Loucy (cell line): ENCODE measurements around the gene LIN28A.
"Not testable (repeated sequence)": the region's sequence is repeated elsewhere in the genome, so short reads cannot be mapped to it uniquely, and the experiment has no call there.

Source experiments
- H2AFZ ChIP-seq: fragments of 200-600 bp; sonication (generic); 2 replicates; pipeline ENCODE4 v1.6.0; 2016; ENCODE audit warnings: antibody characterized with exemption, mild to moderate bottlenecking, low read length, moderate library complexity
- H3F3A ChIP-seq: fragments of 200-600 bp; 2 replicates; pipeline ENCODE4 v1.6.0; 2016; ENCODE audit warnings: antibody characterized with exemption, low read depth, mild to moderate bottlenecking
- H3K27me3 ChIP-seq: fragments of 200-600 bp; sonication (generic); 2 replicates; pipeline ENCODE4 v1.6.1; 2014; ENCODE audit warnings: low read length, mild to moderate bottlenecking; ENCODE audit not compliant: insufficient read depth, poor library complexity, severe bottlenecking
- H3K36me3 ChIP-seq: fragments of 200-600 bp; sonication (generic); 2 replicates; pipeline ENCODE4 v1.6.1; 2016; ENCODE audit warnings: low read length; ENCODE audit not compliant: insufficient read depth
- H3K4me1 ChIP-seq: fragments of 200-600 bp; sonication (generic); 2 replicates; pipeline ENCODE4 v1.5.1; 2014; ENCODE audit warnings: low read length, mild to moderate bottlenecking; ENCODE audit not compliant: insufficient read depth, poor library complexity, severe bottlenecking
- H3K4me2 ChIP-seq: fragments of 200-600 bp; sonication (generic); 2 replicates; pipeline ENCODE4 v1.6.0; 2014; ENCODE audit warnings: antibody characterized with exemption, low read length, low read depth, mild to moderate bottlenecking; ENCODE audit not compliant: poor library complexity, severe bottlenecking
- H3K4me3 ChIP-seq: fragments of 200-600 bp; sonication (generic); 2 replicates; pipeline ENCODE4 v1.5.1; 2014; ENCODE audit warnings: low read length, mild to moderate bottlenecking, mixed read lengths; ENCODE audit not compliant: poor library complexity, severe bottlenecking
- H3K79me2 ChIP-seq: fragments of 200-600 bp; sonication (generic); 2 replicates; pipeline ENCODE4 v1.6.1; 2014; ENCODE audit warnings: low read length; ENCODE audit not compliant: insufficient read depth
- H3K9ac ChIP-seq: fragments of 200-600 bp; sonication (generic); 2 replicates; pipeline ENCODE4 v1.6.0; 2014; ENCODE audit warnings: mild to moderate bottlenecking, low read depth, low read length, moderate library complexity; ENCODE audit not compliant: poor library complexity, severe bottlenecking
- H3K9me2 ChIP-seq: fragments of 200-600 bp; sonication (generic); replicated peaks from 2 replicates; pipeline ENCODE4 v1.6.1; 2016; ENCODE audit warnings: low read depth, low read length, mixed read lengths
- H3K9me3 ChIP-seq: fragments of 200-600 bp; sonication (generic); 2 replicates; pipeline ENCODE4 v1.6.1; 2014; ENCODE audit warnings: mild to moderate bottlenecking, antibody characterized with exemption, low read length, low read depth; ENCODE audit not compliant: insufficient read depth
- H4K20me1 ChIP-seq: fragments of 200-600 bp; sonication (generic); 2 replicates; pipeline ENCODE4 v1.6.0; 2014; ENCODE audit warnings: antibody characterized with exemption, low read length, mild to moderate bottlenecking; ENCODE audit not compliant: insufficient read depth, poor library complexity, severe bottlenecking
- CTCF ChIP-seq: fragments of 200-600 bp; sonication (generic); conservative IDR thresholded peaks from 2 replicates; pipeline ENCODE4 v1.5.1; 2014; ENCODE audit warnings: mild to moderate bottlenecking, antibody characterized with exemption, low read length
- EZH2phosphoT487 ChIP-seq: fragments of 200-600 bp; IDR thresholded peaks from 2 replicates; pipeline ENCODE4 v1.6.1; 2018; ENCODE audit warnings: antibody characterized with exemption, mild to moderate bottlenecking, moderate library complexity, borderline replicate concordance

The LIN28A gene

GRCh38 chr1:26378879-26379251 is 31.8 kb upstream of the LIN28A start:
- H3K9me2 ChIP-seq = no peaks in the 10 kb centered on the region
- H3K9ac ChIP-seq = no peak overlapping the region
- H3K4me1 ChIP-seq = peaks cover 55% of the 10 kb centered on the region
- no peaks in the 10 kb centered on the region for H4K20me1 ChIP-seq
- H2AFZ ChIP-seq = no peak overlapping the region
- H3K4me3 ChIP-seq = peak overlapping the region; percentile 54
- TF ChIP-seq EZH2phosphoT487 (no peak), CTCF (no peak)
- no peaks in the 10 kb centered on the region for H3K79me2 ChIP-seq
- peak overlapping the region; percentile 75 for H3K4me2 ChIP-seq
- no peaks in the 10 kb centered on the region for H3K9me3 ChIP-seq
- no peaks in the 10 kb centered on the region for H3K36me3 ChIP-seq
- no peaks in the 10 kb centered on the region for H3K27me3 ChIP-seq
- peaks cover 9% of the 10 kb centered on the region; the same call in 1 of the 2 replicates for H3F3A ChIP-seq

- Histone ChIP-seq H3K4me1 (peaks cover 37% of the 10 kb centered on the region), H3K4me2 (no peak overlapping the region), H3K9me2 (no peaks in the 10 kb centered on the region), H3K27me3 (no peaks in the 10 kb centered on the region), H2AFZ (no peak overlapping the region), H4K20me1 (no peaks in the 10 kb centered on the region), H3K9ac (no peak overlapping the region), H3K79me2 (no peaks in the 10 kb centered on the region), H3K4me3 (no peak overlapping the region), H3K9me3 (no peaks in the 10 kb centered on the region), H3F3A (peaks cover 6% of the 10 kb centered on the region; the same call in 1 of the 2 replicates), H3K36me3 (no peaks in the 10 kb centered on the region)
- no peak for TF ChIP-seq EZH2phosphoT487
- no peak for TF ChIP-seq CTCF
Measured at GRCh38 chr1:26384076-26384475, 26.5 kb upstream of the LIN28A start.

- Histone ChIP-seq H3K4me1 (peaks cover 41% of the 10 kb centered on the region), H3K4me2 (peak overlapping the region; percentile 50), H3K9ac (peak overlapping the region; percentile 38)
- not testable (repeated sequence) for H2AFZ ChIP-seq, H3F3A ChIP-seq, H3K36me3 ChIP-seq, H3K79me2 ChIP-seq, H3K4me3 ChIP-seq, H3K27me3 ChIP-seq, H4K20me1 ChIP-seq, H3K9me2 ChIP-seq, H3K9me3 ChIP-seq
Measured at GRCh38 chr1:26385063-26385462, 25.6 kb upstream of the LIN28A start.

GRCh38 chr1:26387447-26387846 is 23.2 kb upstream of the LIN28A start:
- TF ChIP-seq CTCF = no peak
- no peak for TF ChIP-seq EZH2phosphoT487
- Histone ChIP-seq H3K4me1 (peaks cover 52% of the 10 kb centered on the region), H2AFZ (no peak overlapping the region), H3K79me2 (no peaks in the 10 kb centered on the region), H3K36me3 (no peaks in the 10 kb centered on the region), H3F3A (peaks cover 6% of the 10 kb centered on the region; the same call in 1 of the 2 replicates), H3K9ac (no peak overlapping the region), H3K9me2 (no peaks in the 10 kb centered on the region), H3K9me3 (no peaks in the 10 kb centered on the region), H4K20me1 (no peaks in the 10 kb centered on the region), H3K4me2 (no peak overlapping the region), H3K27me3 (no peaks in the 10 kb centered on the region), H3K4me3 (no peak overlapping the region)
